Sigmoid colon (tissue), 7 donors: Measurements from ENCODE around the gene OPRL1. TPM values are rescaled to one million over a fixed set of nuclear protein-coding genes. Genes with fewer than 3 reads are reported as not detected.
A peak's percentile ranks its signal among the peaks of the same experiment; 100 is the strongest.

ENCODE experiments used
- DNase-seq: peaks from one replicate; pipeline ENCODE4 v3.0.0-alpha.2; 2019
- H3K27ac ChIP-seq, 4 donors: fragments of 200-600 bp; sonication (generic); one replicate each; pipeline ENCODE4 v1.5.1; 2016 to 2019; ENCODE audit warnings: mild to moderate bottlenecking in 1 of 4
- H3K27me3 ChIP-seq, 3 donors: fragments of 200-600 bp; sonication (generic); one replicate each; pipeline ENCODE4 v1.5.1; 2019; ENCODE audit warnings: mild to moderate bottlenecking in 1 of 3
- H3K36me3 ChIP-seq, 4 donors: fragments of 200-600 bp; sonication (generic); one replicate each; pipeline ENCODE4 v1.5.1; 2016 to 2019
- H3K4me1 ChIP-seq, 4 donors: fragments of 200-600 bp; sonication (generic); one replicate each; pipeline ENCODE4 v1.5.1; 2017 to 2019
- H3K4me3 ChIP-seq, 4 donors: fragments of 200-600 bp; sonication (generic); one replicate each; pipeline ENCODE4 v1.5.1; 2017 to 2019; ENCODE audit warnings: mild to moderate bottlenecking in 2 of 4, moderate library complexity in 1 of 4
- H3K9me3 ChIP-seq, 4 donors: fragments of 200-600 bp in 3 of 4; sonication (generic) in 3 of 4; one replicate each; pipeline versions ENCODE4 v1.5.1 to v1.6.1; 2013 to 2019
- CTCF ChIP-seq, 4 experiments: fragments of 450-650 bp in 3 of 4; fragments of 200-600 bp in 1 of 4; IDR thresholded peaks; one replicate each; pipeline ENCODE4 v1.5.1; 2016 to 2019; ENCODE audit warnings: antibody characterized with exemption in 4 of 4, mild to moderate bottlenecking in 3 of 4, moderate library complexity in 2 of 4
- EP300 ChIP-seq, 4 donors: sonication (generic); formaldehyde crosslinking; IDR thresholded peaks; one replicate each; pipeline ENCODE4 v1.6.1; 2017; ENCODE audit warnings: antibody characterized with exemption in 4 of 4
- POLR2A ChIP-seq, 2 donors: fragments of 450-650 bp; IDR thresholded peaks; one replicate each; pipeline ENCODE4 v1.6.1; 2016; ENCODE audit warnings: antibody characterized with exemption in 2 of 2, mild to moderate bottlenecking in 2 of 2, moderate library complexity in 2 of 2
- POLR2AphosphoS5 ChIP-seq, 4 donors: sonication (generic); formaldehyde crosslinking; IDR thresholded peaks; one replicate each; pipeline ENCODE4 v1.6.1; 2017; ENCODE audit warnings: antibody characterized with exemption in 4 of 4
- WGBS, 2 donors: extraction: QIAGEN DNeasy Blood & Tissue Kit; methylation state at CpG; one replicate each; pipeline ENCODE4 v1.1.7; 2013; 5-methylcytosine and 5-hydroxymethylcytosine counted together
- intact Hi-C: fragments of 100-400 bp; cut with DNase I; formaldehyde crosslinking; loops from one replicate; pipeline ENCODE4 v1.15.1; 2023
- polyA plus RNA-seq, 3 donors: library from polyadenylated mRNA; stranded (reverse); fragments of 200-250 nt; gene quantifications; one replicate each; pipeline ENCODE4 v1.2.3, GENCODE V29; 2013
- total RNA-seq, 4 donors: library from RNA; depleted of rRNA; stranded (reverse); fragments of >200 nt; gene quantifications; one replicate each; pipeline ENCODE4 v1.1.0, GENCODE V29; 2016
- donor health status: healthy with polysubstance abuse.
- donor health status: Bipolar disorder and iron deficiency.
- donor health status: healthy.

Gene OPRL1
- total and polyA plus RNA-seq, 7 donors, result under 0.01 to 2.2 (median 0.89) TPM; not detected in 1

GRCh38 chr20:64069209-64069613, 10.7 kb upstream of the OPRL1 start:
- H3K36me3 ChIP-seq, result peaks cover 0 to 30% (median 6%) of the 10 kb centered on the region in 4 donors
- WGBS, 2 donors, result 91 to 93% methylated on average over 20 of the region's 20 CpGs
- no peak overlapping the region for H3K27ac ChIP-seq
- no peak for DNase-seq
- no peak for TF ChIP-seq CTCF (IDR thresholded peaks at IDR 0.05)
- TF ChIP-seq POLR2A (IDR thresholded peaks at IDR 0.05), result no peak
- TF ChIP-seq POLR2AphosphoS5 (IDR thresholded peaks at IDR 0.05), result no peak
- no peak for TF ChIP-seq EP300 (IDR thresholded peaks at IDR 0.05)
- intact Hi-C loops, result no loop called here
- peaks cover 0 to 14% (median 10%) of the 10 kb centered on the region in 4 donors for H3K4me1 ChIP-seq
- no peak overlapping the region for H3K4me3 ChIP-seq
- H3K27me3 ChIP-seq, result no peaks in the 10 kb centered on the region
- no peaks in the 10 kb centered on the region for H3K9me3 ChIP-seq

- Histone ChIP-seq H3K27ac (no peak overlapping the region), H3K9me3 (no peaks in the 10 kb centered on the region), H3K27me3 (no peaks in the 10 kb centered on the region), H3K4me1 (peaks cover 0 to 9% (median 5%) of the 10 kb centered on the region in 4 donors), H3K36me3 (peaks cover 0 to 34% (median 6%) of the 10 kb centered on the region in 4 donors), H3K4me3 (no peak overlapping the region)
- WGBS, 2 donors, result 73 to 75% methylated on average over 14 of the region's 14 CpGs
- TF ChIP-seq CTCF (IDR thresholded peaks at IDR 0.05), result peak in 3 of 4 experiments; percentile 29 to 52 (median 33)
- no peak for TF ChIP-seq POLR2AphosphoS5 (IDR thresholded peaks at IDR 0.05)
- DNase-seq, result no peak
- intact Hi-C loops, result no loop called here
Observed at GRCh38 chr20:64069614-64070243, 10.2 kb upstream of the OPRL1 start.

- DNase-seq, result no peak
- Histone ChIP-seq H3K9me3 (no peaks in the 10 kb centered on the region), H3K27me3 (no peaks in the 10 kb centered on the region), H3K36me3 (peaks cover 0 to 34% (median 6%) of the 10 kb centered on the region in 4 donors), H3K4me1 (peaks cover 0 to 3% (median 0%) of the 10 kb centered on the region in 4 donors), H3K4me3 (no peak overlapping the region), H3K27ac (no peak overlapping the region)
- TF ChIP-seq POLR2A (IDR thresholded peaks at IDR 0.05) (no peak), CTCF (IDR thresholded peaks at IDR 0.05) (no peak), EP300 (IDR thresholded peaks at IDR 0.05) (no peak), POLR2AphosphoS5 (IDR thresholded peaks at IDR 0.05) (no peak)
- intact Hi-C loops, result no loop called here
- 93 to 94% methylated on average over 31 of the region's 31 CpGs for WGBS, 2 donors
Observed at GRCh38 chr20:64070244-64070993, 9.5 kb upstream of the OPRL1 start.

- Histone ChIP-seq H3K4me1 (no peaks in the 10 kb centered on the region), H3K9me3 (no peaks in the 10 kb centered on the region), H3K27ac (no peak overlapping the region), H3K4me3 (no peak overlapping the region), H3K36me3 (peaks cover 0 to 34% (median 6%) of the 10 kb centered on the region in 4 donors), H3K27me3 (no peaks in the 10 kb centered on the region)
- intact Hi-C loops, result no loop called here
- no peak for DNase-seq
- TF ChIP-seq CTCF (IDR thresholded peaks at IDR 0.05), result no peak
- no peak for TF ChIP-seq EP300 (IDR thresholded peaks at IDR 0.05)
- TF ChIP-seq POLR2AphosphoS5 (IDR thresholded peaks at IDR 0.05), result no peak
- TF ChIP-seq POLR2A (IDR thresholded peaks at IDR 0.05), result no peak
- WGBS, 2 donors, result 85 to 90% methylated on average over 30 of the region's 30 CpGs
Observed at GRCh38 chr20:64071341-64072332, 8.2 kb upstream of the OPRL1 start.
